ENCODE measurements around the gene FH.

Gene FH

GRCh38 chr1:241457421-241457820 lies 62.1 kb downstream of the FH start:
- no peak for DNase-seq (ENCODE audit: low read depth)

GRCh38 chr1:241456743-241457142 lies 62.8 kb downstream of the FH start:
- DNase-seq (ENCODE audit: low read depth), result no peak

GRCh38 chr1:241453732-241454131 lies 65.8 kb downstream of the FH start:
- no peak for DNase-seq (ENCODE audit: low read depth)

DNA sequence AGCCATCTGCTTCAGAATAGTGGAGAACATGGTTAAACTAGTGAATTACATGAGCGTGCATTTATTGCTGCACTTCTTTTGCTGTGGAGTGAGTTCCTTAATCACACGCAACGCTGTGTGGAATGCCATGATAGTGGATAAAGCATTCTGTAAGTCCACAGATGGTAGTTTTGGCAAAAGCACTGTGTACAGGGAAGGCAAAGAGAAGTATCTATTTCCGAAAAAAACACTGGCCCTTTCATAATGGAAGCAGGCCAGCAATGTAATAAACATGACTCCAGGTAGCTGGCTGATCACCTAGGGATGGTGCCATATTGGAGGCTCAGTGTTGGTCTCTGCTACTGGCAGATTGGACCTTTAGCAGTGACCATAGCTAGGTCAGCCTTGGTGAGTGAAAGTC lies 67.6 kb downstream of the FH start:
- DNase-seq (ENCODE audit: low read depth), result no peak

All from activated gamma-delta T cell treated with anti-CD3 and anti-CD28 coated beads, Interleukin-2, amount 50 U/mL, for 16 hours (primary cell).